ENCODE measurements around the gene CNTNAP5. TPM values are rescaled to one million over a fixed set of nuclear protein-coding genes. Genes with fewer than 3 reads are reported as not detected.
A peak's percentile ranks its signal among the peaks of the same experiment; 100 is the strongest.

The CNTNAP5 gene
- total RNA-seq, 1 donor from 2014 or later: not detected

- peaks cover 29% of the 10 kb centered on the region for H3K9me3 ChIP-seq (replicated peaks)
- H3K36me3 ChIP-seq: no peaks in the 10 kb centered on the region
- intact Hi-C loops (cut with micrococcal nuclease): no loop called here
- no peaks in the 10 kb centered on the region for H3K4me1 ChIP-seq
- no peak for DNase-seq
- H3K27ac ChIP-seq (replicated peaks): no peak overlapping the region
- H3K4me3 ChIP-seq: no peak overlapping the region
- H3K27me3 ChIP-seq (ENCODE audit: low read depth): no peaks in the 10 kb centered on the region
- TF ChIP-seq, protein P1, sequence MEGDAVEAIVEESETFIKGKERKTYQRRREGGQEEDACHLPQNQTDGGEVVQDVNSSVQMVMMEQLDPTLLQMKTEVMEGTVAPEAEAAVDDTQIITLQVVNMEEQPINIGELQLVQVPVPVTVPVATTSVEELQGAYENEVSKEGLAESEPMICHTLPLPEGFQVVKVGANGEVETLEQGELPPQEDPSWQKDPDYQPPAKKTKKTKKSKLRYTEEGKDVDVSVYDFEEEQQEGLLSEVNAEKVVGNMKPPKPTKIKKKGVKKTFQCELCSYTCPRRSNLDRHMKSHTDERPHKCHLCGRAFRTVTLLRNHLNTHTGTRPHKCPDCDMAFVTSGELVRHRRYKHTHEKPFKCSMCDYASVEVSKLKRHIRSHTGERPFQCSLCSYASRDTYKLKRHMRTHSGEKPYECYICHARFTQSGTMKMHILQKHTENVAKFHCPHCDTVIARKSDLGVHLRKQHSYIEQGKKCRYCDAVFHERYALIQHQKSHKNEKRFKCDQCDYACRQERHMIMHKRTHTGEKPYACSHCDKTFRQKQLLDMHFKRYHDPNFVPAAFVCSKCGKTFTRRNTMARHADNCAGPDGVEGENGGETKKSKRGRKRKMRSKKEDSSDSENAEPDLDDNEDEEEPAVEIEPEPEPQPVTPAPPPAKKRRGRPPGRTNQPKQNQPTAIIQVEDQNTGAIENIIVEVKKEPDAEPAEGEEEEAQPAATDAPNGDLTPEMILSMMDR (IDR thresholded peaks at IDR 0.05; ENCODE audit: borderline replicate concordance): no peak
Observed at GRCh38 chr2:124683536-124684428, 658.7 kb downstream of the CNTNAP5 start.

DNA sequence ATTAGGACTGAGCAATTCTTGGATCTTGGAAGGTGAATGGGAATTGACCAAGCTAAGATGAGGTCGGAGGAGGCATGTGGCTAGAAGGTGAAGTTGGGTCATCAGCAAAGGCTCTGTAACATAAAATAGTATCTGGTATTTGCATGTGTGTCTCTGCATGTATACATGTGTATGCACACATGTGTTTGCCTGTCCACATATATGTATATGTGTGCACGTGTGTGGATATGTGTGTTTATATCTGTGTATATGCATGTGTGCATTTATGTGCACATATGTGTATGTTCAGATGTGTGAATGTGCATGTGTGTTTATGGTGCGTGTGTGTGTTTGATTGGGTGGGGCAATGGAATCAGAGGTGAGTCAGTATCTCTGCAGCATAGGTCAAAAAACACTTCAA lies 664.3 kb downstream of the CNTNAP5 start:
- H3K4me3 ChIP-seq: no peak overlapping the region
- no peak overlapping the region for H3K27ac ChIP-seq (replicated peaks)
- TF ChIP-seq, protein P1 (IDR thresholded peaks at IDR 0.05; ENCODE audit: borderline replicate concordance): no peak
- no peaks in the 10 kb centered on the region for H3K4me1 ChIP-seq
- intact Hi-C loops (cut with micrococcal nuclease): no loop called here
- no peaks in the 10 kb centered on the region for H3K27me3 ChIP-seq (ENCODE audit: low read depth)
- H3K9me3 ChIP-seq (replicated peaks): peaks cover 62% of the 10 kb centered on the region
- no peak for DNase-seq
- H3K36me3 ChIP-seq: no peaks in the 10 kb centered on the region

- intact Hi-C loops (cut with micrococcal nuclease): no loop called here
- DNase-seq: no peak
- TF ChIP-seq, protein P1 (IDR thresholded peaks at IDR 0.05; ENCODE audit: borderline replicate concordance): no peak
Observed at GRCh38 chr2:124692216-124692615, 667.1 kb downstream of the CNTNAP5 start.

DNA sequence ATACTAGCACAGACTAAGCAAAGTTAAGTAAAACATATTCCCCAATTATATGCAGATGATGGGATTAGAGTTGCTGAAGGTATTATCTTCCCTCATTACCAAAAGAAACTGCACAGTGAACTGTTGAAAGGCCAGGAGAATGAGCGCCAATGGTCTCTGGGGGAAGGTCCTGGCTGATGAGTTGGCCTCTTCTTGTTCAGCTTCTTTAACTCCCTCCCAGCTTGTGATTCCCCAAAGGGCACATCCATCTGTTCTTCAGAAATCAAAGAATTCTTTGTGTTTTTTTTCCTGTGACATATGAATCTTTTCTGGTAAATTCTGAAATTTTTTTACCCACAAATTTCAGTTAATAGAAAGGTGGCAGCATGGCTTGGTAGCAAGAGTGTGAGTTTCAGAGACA lies 667.6 kb downstream of the CNTNAP5 start:
- intact Hi-C loops (cut with micrococcal nuclease): no loop called here
- H3K36me3 ChIP-seq: no peaks in the 10 kb centered on the region
- no peaks in the 10 kb centered on the region for H3K27me3 ChIP-seq (ENCODE audit: low read depth)
- H3K4me1 ChIP-seq: no peaks in the 10 kb centered on the region
- peaks cover 44% of the 10 kb centered on the region for H3K9me3 ChIP-seq (replicated peaks)
- peak; percentile 29 for DNase-seq
- H3K27ac ChIP-seq (replicated peaks): peak overlapping the region; percentile 39
- no peak overlapping the region for H3K4me3 ChIP-seq
- TF ChIP-seq, protein P1 (IDR thresholded peaks at IDR 0.05; ENCODE audit: borderline replicate concordance): no peak

More at GRCh38 chr2:124692216-124692615, 667.1 kb downstream of the CNTNAP5 start:
- Histone ChIP-seq H3K4me3 (no peak overlapping the region), H3K9me3 (replicated peaks) (peaks cover 48% of the 10 kb centered on the region), H3K36me3 (no peaks in the 10 kb centered on the region), H3K27ac (replicated peaks) (no peak overlapping the region), H3K27me3 (ENCODE audit: low read depth) (no peaks in the 10 kb centered on the region), H3K4me1 (no peaks in the 10 kb centered on the region)

DNA sequence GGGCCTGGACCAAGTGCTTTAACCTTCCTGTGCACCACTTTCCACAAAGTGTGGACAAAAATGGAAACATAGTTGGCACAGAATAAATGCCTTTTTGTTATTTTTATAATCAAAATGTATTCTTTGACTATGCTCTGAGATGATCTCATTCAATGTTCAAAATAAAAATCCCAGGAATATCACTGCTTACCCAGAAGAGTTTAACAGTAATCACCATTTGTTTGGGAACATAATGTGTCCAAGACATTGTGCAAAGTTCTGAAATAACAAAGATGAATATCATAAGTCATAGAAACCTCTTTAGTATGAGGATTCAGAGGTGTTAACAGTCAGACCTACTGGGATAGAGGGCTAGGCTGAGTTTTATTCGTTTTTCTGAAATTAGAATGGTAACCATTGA lies 668.1 kb downstream of the CNTNAP5 start:
- Histone ChIP-seq H3K4me3 (no peak overlapping the region), H3K36me3 (no peaks in the 10 kb centered on the region), H3K27ac (replicated peaks) (peak overlapping the region; percentile 39), H3K27me3 (ENCODE audit: low read depth) (no peaks in the 10 kb centered on the region), H3K9me3 (replicated peaks) (peaks cover 40% of the 10 kb centered on the region), H3K4me1 (no peaks in the 10 kb centered on the region)
- TF ChIP-seq, protein P1 (IDR thresholded peaks at IDR 0.05; ENCODE audit: borderline replicate concordance): no peak
- intact Hi-C loops (cut with micrococcal nuclease): no loop called here
- DNase-seq: no peak
